Endodermal cell (in vitro differentiated cells): ENCODE results near the gene LMBR1. TPM values are rescaled to one million over a fixed set of nuclear protein-coding genes. Genes with fewer than 3 reads are reported as not detected.

Source experiments
- DNase-seq: peaks from one replicate; pipeline ENCODE4 v3.0.0-alpha.2; 2017
- H3K27ac ChIP-seq: 2 replicates; pipeline ENCODE4 v1.5.1; 2013; ENCODE audit warnings: mild to moderate bottlenecking, low read depth, low read length, moderate library complexity
- H3K27me3 ChIP-seq: 2 replicates; pipeline ENCODE4 v1.6.1; 2013; ENCODE audit warnings: mild to moderate bottlenecking, low read length, moderate library complexity; ENCODE audit not compliant: insufficient read depth, control insufficient read depth, poor library complexity, severe bottlenecking
- H3K36me3 ChIP-seq: 2 replicates; pipeline ENCODE4 v1.7.0; 2013; ENCODE audit warnings: mild to moderate bottlenecking, low read length, moderate library complexity; ENCODE audit not compliant: control insufficient read depth, insufficient read depth
- H3K4me1 ChIP-seq: one replicate; pipeline ENCODE4 v1.7.0; 2013; ENCODE audit warnings: low read length; ENCODE audit not compliant: control insufficient read depth, insufficient read depth
- H3K4me3 ChIP-seq: 2 replicates; pipeline ENCODE4 v1.5.1; 2013; ENCODE audit warnings: mild to moderate bottlenecking, low read length, moderate library complexity
- H3K9ac ChIP-seq: 2 replicates; pipeline ENCODE4 v1.6.1; 2013; ENCODE audit warnings: mild to moderate bottlenecking, low read length, moderate library complexity; ENCODE audit not compliant: poor library complexity, severe bottlenecking; ENCODE audit errors: extremely low read depth
- H3K9me3 ChIP-seq: 2 replicates; pipeline ENCODE4 v1.6.1; 2013; ENCODE audit warnings: mild to moderate bottlenecking, low read length, moderate library complexity; ENCODE audit not compliant: control insufficient read depth
- H3K27ac Mint-ChIP-seq: 2 replicates; pipeline ENCODE4 v1.8.0; 2020; ENCODE audit warnings: mixed read lengths
- H3K27me3 Mint-ChIP-seq: 2 replicates; pipeline ENCODE4 v1.8.0; 2021; ENCODE audit warnings: mild to moderate bottlenecking, mixed read lengths; ENCODE audit not compliant: insufficient read depth
- H3K36me3 Mint-ChIP-seq: 2 replicates; pipeline ENCODE4 v1.8.0; 2020; ENCODE audit warnings: low read depth, mixed read lengths
- H3K4me1 Mint-ChIP-seq: 2 replicates; pipeline ENCODE4 v1.8.0; 2020; ENCODE audit warnings: mixed read lengths
- H3K4me3 Mint-ChIP-seq: 2 replicates; pipeline ENCODE4 v1.8.0; 2020; ENCODE audit warnings: mild to moderate bottlenecking, moderate library complexity, mixed read lengths
- H3K9me3 Mint-ChIP-seq: 2 replicates; pipeline ENCODE4 v1.8.0; 2020; ENCODE audit warnings: mild to moderate bottlenecking, mixed read lengths
- CTCF ChIP-seq: fragments of 200-600 bp; sonication (generic); conservative IDR thresholded peaks from 2 replicates; pipeline ENCODE4 v1.5.0; 2021; ENCODE audit warnings: antibody characterized with exemption, mild to moderate bottlenecking
- WGBS, 2 experiments: methylation state at CpG; one replicate each; pipeline versions ENCODE4 v1.1.5 to v1.1.7; 2013; ENCODE audit warnings: missing lambda C conversion rate in 2 of 2, mixed read lengths in 1 of 2; ENCODE audit not compliant: insufficient coverage in 1 of 2, insufficient read length in 1 of 2; 5-methylcytosine and 5-hydroxymethylcytosine counted together
- total RNA-seq, 2 donors: library from RNA; stranded (reverse); fragmentation: NEBNext Ultra II Directional in 1 of 2; extraction: Animal tissue kit (Norgen Biotek cat#: 25700) in 1 of 2; gene quantifications; 2 replicates in 1 of 2; 3 replicates in 1 of 2; pipeline ENCODE4 v1.2.1, GENCODE V29; 2021

LMBR1 gene
- total RNA-seq, 2 donors from 2014 or later: 80.9 to 88.3 TPM

- Histone ChIP-seq H3K4me1 (peaks cover 2% of the 10 kb centered on the region), H3K4me3 (no peak overlapping the region), H3K9ac (no peak overlapping the region), H3K27ac (no peak overlapping the region), H3K27me3 (no peaks in the 10 kb centered on the region), H3K9me3 (peaks cover 44% of the 10 kb centered on the region), H3K36me3 (peaks cover 10% of the 10 kb centered on the region)
- Mint-ChIP-seq H3K4me3 (no peak overlapping the region), H3K36me3 (peaks cover 43% of the 10 kb centered on the region), H3K27me3 (no peaks in the 10 kb centered on the region), H3K4me1 (peaks cover 9% of the 10 kb centered on the region), H3K9me3 (peaks cover 42% of the 10 kb centered on the region), H3K27ac (no peak overlapping the region)
- no peak for DNase-seq
- TF ChIP-seq CTCF: no peak
- 94% methylated on average over 3 of the region's 3 CpGs; no CpG with 5 or more reads in 1 of the 2 experiments for WGBS, 2 experiments
These were observed 199.4 kb downstream of the LMBR1 start for GRCh38 chr7:156693627-156694026.

GRCh38 chr7:156692849-156693248 lies 200.1 kb downstream of the LMBR1 start:
- no CpG with 5 or more reads among the region's 1 CpG for WGBS, 2 experiments
- peaks cover 34% of the 10 kb centered on the region for H3K9me3 Mint-ChIP-seq
- no peak overlapping the region for H3K4me3 ChIP-seq
- H3K27me3 ChIP-seq: no peaks in the 10 kb centered on the region
- H3K4me1 Mint-ChIP-seq: peaks cover 17% of the 10 kb centered on the region
- peaks cover 36% of the 10 kb centered on the region for H3K36me3 Mint-ChIP-seq
- no peak overlapping the region for H3K27ac Mint-ChIP-seq
- no peak overlapping the region for H3K4me3 Mint-ChIP-seq
- no peak overlapping the region for H3K9ac ChIP-seq
- no peak overlapping the region for H3K27ac ChIP-seq
- H3K4me1 ChIP-seq: peaks cover 8% of the 10 kb centered on the region
- peaks cover 10% of the 10 kb centered on the region for H3K36me3 ChIP-seq
- H3K27me3 Mint-ChIP-seq: no peaks in the 10 kb centered on the region
- no peak for DNase-seq
- TF ChIP-seq CTCF: no peak
- H3K9me3 ChIP-seq: peaks cover 36% of the 10 kb centered on the region

- Mint-ChIP-seq H3K27me3 (no peaks in the 10 kb centered on the region), H3K4me1 (peaks cover 27% of the 10 kb centered on the region), H3K9me3 (peaks cover 23% of the 10 kb centered on the region), H3K36me3 (peaks cover 25% of the 10 kb centered on the region), H3K27ac (no peak overlapping the region), H3K4me3 (no peak overlapping the region)
- no peak for DNase-seq
- Histone ChIP-seq H3K4me1 (peaks cover 17% of the 10 kb centered on the region), H3K9ac (no peak overlapping the region), H3K9me3 (peaks cover 25% of the 10 kb centered on the region), H3K27me3 (no peaks in the 10 kb centered on the region), H3K27ac (no peak overlapping the region), H3K36me3 (peaks cover 10% of the 10 kb centered on the region), H3K4me3 (no peak overlapping the region)
- no peak for TF ChIP-seq CTCF
- WGBS, 2 experiments: 77 to 100% methylated on average over 2 to 5 of the region's 5 CpGs
These were observed 201.2 kb downstream of the LMBR1 start for GRCh38 chr7:156691764-156692163.
